ENCODE data around the gene SAMD1.

Gene SAMD1

GRCh38 chr19:14101003-14101545 lies 10.5 kb upstream of the SAMD1 start:
- DNase-seq (ENCODE audit: low read depth, low spot score), result no peak
- H3K36me3 ChIP-seq (ENCODE audit: insufficient read depth, low read length), result peaks cover 4% of the 10 kb centered on the region; the same call in 1 of the 2 replicates
- H3K9ac ChIP-seq (ENCODE audit: insufficient read length), result no peak overlapping the region
- H3K9me3 ChIP-seq (ENCODE audit: low read depth, low read length), result no peaks in the 10 kb centered on the region
- H3K4me3 ChIP-seq, result no peak overlapping the region
- H3K27ac ChIP-seq, result no peak overlapping the region
- TF ChIP-seq POLR2AphosphoS5 (IDR thresholded peaks at IDR 0.05; ENCODE audit: borderline replicate concordance, low read depth, low read length), result no peak
- TF ChIP-seq EZH2 (IDR thresholded peaks at IDR 0.05), result no peak
- no peak for TF ChIP-seq FOXP2 (optimal IDR thresholded peaks at IDR 0.05; ENCODE audit: control extremely low read depth, extremely low read length, insufficient read depth)

DNA sequence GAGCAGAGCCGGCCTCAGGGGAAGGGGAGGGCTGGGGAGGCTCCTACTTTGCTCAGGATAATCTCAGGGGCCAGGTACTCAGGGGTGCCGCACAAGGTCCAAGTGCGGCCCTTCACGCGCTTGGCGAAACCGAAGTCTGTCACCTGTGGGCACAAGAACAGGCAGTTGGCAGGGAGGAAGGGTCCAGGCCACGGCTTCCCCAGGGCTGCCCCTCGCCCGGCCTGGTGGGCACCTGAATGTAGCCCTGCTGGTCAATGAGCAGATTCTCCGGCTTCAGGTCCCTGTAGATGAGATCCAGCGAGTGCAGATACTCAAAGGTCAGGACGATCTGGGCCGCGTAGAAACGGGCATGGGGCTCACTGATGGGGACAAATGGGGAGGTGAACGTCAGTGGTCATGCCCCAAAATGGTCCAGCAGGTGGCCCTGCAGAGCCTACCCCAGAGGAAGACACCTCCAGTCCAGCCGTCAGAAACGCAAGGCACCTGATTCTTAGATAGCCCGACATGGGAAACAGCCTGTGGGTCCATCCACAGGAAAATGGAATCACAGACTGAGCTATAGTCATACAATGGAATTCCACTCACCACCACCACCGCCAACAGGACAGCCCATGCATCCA lies 7.1 kb upstream of the SAMD1 start:
- Histone ChIP-seq H3K9ac (ENCODE audit: insufficient read length) (no peak overlapping the region), H3K36me3 (ENCODE audit: insufficient read depth, low read length) (peaks cover 6% of the 10 kb centered on the region; the same call in 1 of the 2 replicates), H3K9me3 (ENCODE audit: low read depth, low read length) (0 out of 2 replicates have a peak, but pooled peaks cover 5% of the 10 kb centered on the region), H3K4me3 (no peak overlapping the region), H3K27ac (no peak overlapping the region)
- DNase-seq (ENCODE audit: low read depth, low spot score), result no peak
- TF ChIP-seq FOXP2 (optimal IDR thresholded peaks at IDR 0.05; ENCODE audit: control extremely low read depth, extremely low read length, insufficient read depth) (no peak), POLR2AphosphoS5 (IDR thresholded peaks at IDR 0.05; ENCODE audit: borderline replicate concordance, low read depth, low read length) (no peak), EZH2 (IDR thresholded peaks at IDR 0.05) (no peak)

DNA sequence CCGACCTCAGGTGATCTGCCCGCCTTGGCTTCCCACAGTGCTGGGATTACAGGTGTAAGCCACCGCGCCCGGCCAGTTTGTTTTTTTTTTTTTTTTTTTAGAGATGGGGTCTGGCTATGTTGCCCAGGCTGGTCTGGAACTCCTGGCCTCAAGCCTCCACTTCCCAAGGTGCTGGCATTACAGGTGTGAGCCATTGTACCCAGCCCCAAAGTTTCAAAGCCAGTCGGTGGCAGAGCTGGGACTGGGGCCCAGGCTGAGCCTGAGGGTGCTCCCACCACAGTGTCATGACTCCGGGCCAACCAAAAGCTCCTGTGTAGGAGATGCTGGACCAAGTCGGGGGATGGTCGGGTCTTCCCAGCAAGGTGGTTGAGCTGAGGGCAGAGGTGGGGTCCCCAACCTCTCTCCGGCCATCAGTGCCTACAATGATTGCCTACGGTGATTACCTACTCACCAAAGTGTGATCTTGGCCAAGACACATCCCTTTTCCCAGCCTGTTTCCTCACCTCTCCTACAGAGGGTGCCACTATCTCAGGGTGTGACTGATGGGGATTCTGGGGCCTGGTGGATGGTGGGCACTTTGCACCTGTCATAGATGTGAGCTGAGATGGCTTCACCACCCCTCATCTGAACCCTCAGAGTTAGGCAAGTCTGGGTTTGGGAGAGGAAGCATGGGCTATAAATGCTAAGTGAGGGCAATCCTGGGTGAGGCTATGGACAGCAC lies 5.9 kb upstream of the SAMD1 start:
- H3K36me3 ChIP-seq (ENCODE audit: insufficient read depth, low read length), result peaks cover 2% of the 10 kb centered on the region; the same call in 1 of the 2 replicates
- H3K9ac ChIP-seq (ENCODE audit: insufficient read length), result no peak overlapping the region
- no peak overlapping the region for H3K4me3 ChIP-seq
- H3K9me3 ChIP-seq (ENCODE audit: low read depth, low read length), result 0 out of 2 replicates have a peak, but pooled peaks cover 5% of the 10 kb centered on the region
- H3K27ac ChIP-seq, result no peak overlapping the region
- DNase-seq (ENCODE audit: low read depth, low spot score), result no peak
- no peak for TF ChIP-seq POLR2AphosphoS5 (IDR thresholded peaks at IDR 0.05; ENCODE audit: borderline replicate concordance, low read depth, low read length)
- no peak for TF ChIP-seq EZH2 (IDR thresholded peaks at IDR 0.05)
- no peak for TF ChIP-seq FOXP2 (optimal IDR thresholded peaks at IDR 0.05; ENCODE audit: control extremely low read depth, extremely low read length, insufficient read depth)

GRCh38 chr19:14094854-14095253 lies 4.3 kb upstream of the SAMD1 start:
- H3K9ac ChIP-seq (ENCODE audit: insufficient read length), result no peak overlapping the region
- H3K27ac ChIP-seq, result no peak overlapping the region
- TF ChIP-seq FOXP2 (optimal IDR thresholded peaks at IDR 0.05; ENCODE audit: control extremely low read depth, extremely low read length, insufficient read depth) (no peak), POLR2AphosphoS5 (IDR thresholded peaks at IDR 0.05; ENCODE audit: borderline replicate concordance, low read depth, low read length) (no peak), EZH2 (IDR thresholded peaks at IDR 0.05) (no peak)
- 0 out of 2 replicates have a peak, but pooled peaks cover 2% of the 10 kb centered on the region for H3K36me3 ChIP-seq (ENCODE audit: insufficient read depth, low read length)
- 0 out of 2 replicates have a peak, but pooled peaks cover 5% of the 10 kb centered on the region for H3K9me3 ChIP-seq (ENCODE audit: low read depth, low read length)
- no peak overlapping the region for H3K4me3 ChIP-seq
- no peak for DNase-seq (ENCODE audit: low read depth, low spot score)

DNA sequence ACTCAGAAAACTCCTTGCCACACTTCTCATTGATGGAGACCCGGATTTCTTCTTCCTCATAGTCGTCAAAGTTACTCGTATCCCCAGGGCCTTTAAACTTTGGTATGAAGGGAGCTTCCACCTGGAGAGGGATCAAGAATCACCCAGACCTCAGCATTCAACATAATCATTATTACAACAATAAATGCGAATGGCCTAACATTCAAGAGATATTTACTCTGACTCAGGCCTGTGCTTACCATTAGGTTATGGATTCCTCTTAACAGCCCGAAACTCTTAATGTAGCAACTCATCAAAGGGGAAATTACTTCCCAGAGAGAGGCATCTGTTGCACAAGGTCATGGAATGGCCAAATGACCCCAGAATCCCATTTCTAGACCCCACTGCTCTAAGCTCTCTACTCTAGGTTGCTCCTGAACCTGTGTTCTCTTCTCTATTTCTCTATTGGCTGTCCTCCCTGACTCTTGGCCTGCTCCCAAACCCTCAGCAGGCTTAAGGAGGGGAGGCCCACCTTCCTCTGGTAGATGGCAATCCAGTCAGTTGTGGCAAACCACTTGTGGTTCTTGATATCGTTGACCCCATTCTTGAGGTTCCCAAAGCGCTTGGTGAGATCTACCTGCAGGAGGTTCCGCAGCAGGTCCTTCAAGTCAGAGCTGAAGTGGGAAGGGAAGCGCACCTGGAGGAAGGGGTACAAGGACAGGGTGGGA lies 2.7 kb upstream of the SAMD1 start:
- DNase-seq (ENCODE audit: low read depth, low spot score), result no peak

GRCh38 chr19:14091813-14092462 lies 1.4 kb upstream of the SAMD1 start:
- Histone ChIP-seq H3K9ac (ENCODE audit: insufficient read length) (peak overlapping the region; percentile 69), H3K27ac (peak overlapping the region; percentile 74), H3K4me3 (peak overlapping the region; percentile 82), H3K36me3 (ENCODE audit: insufficient read depth, low read length) (peaks cover 22% of the 10 kb centered on the region), H3K9me3 (ENCODE audit: low read depth, low read length) (0 out of 2 replicates have a peak, but pooled peaks cover 5% of the 10 kb centered on the region)
- no peak for DNase-seq (ENCODE audit: low read depth, low spot score)
- no peak for TF ChIP-seq POLR2AphosphoS5 (IDR thresholded peaks at IDR 0.05; ENCODE audit: borderline replicate concordance, low read depth, low read length)
- no peak for TF ChIP-seq FOXP2 (optimal IDR thresholded peaks at IDR 0.05; ENCODE audit: control extremely low read depth, extremely low read length, insufficient read depth)
- no peak for TF ChIP-seq EZH2 (IDR thresholded peaks at IDR 0.05)

More for the DNA sequence above, 2.7 kb upstream of the SAMD1 start:
- Histone ChIP-seq H3K27ac (no peak overlapping the region), H3K4me3 (no peak overlapping the region), H3K9me3 (ENCODE audit: low read depth, low read length) (0 out of 2 replicates have a peak, but pooled peaks cover 5% of the 10 kb centered on the region), H3K36me3 (ENCODE audit: insufficient read depth, low read length) (peaks cover 13% of the 10 kb centered on the region), H3K9ac (ENCODE audit: insufficient read length) (no peak overlapping the region)
- TF ChIP-seq POLR2AphosphoS5 (IDR thresholded peaks at IDR 0.05; ENCODE audit: borderline replicate concordance, low read depth, low read length), result no peak
- TF ChIP-seq EZH2 (IDR thresholded peaks at IDR 0.05), result no peak
- no peak for TF ChIP-seq FOXP2 (optimal IDR thresholded peaks at IDR 0.05; ENCODE audit: control extremely low read depth, extremely low read length, insufficient read depth)

DNA sequence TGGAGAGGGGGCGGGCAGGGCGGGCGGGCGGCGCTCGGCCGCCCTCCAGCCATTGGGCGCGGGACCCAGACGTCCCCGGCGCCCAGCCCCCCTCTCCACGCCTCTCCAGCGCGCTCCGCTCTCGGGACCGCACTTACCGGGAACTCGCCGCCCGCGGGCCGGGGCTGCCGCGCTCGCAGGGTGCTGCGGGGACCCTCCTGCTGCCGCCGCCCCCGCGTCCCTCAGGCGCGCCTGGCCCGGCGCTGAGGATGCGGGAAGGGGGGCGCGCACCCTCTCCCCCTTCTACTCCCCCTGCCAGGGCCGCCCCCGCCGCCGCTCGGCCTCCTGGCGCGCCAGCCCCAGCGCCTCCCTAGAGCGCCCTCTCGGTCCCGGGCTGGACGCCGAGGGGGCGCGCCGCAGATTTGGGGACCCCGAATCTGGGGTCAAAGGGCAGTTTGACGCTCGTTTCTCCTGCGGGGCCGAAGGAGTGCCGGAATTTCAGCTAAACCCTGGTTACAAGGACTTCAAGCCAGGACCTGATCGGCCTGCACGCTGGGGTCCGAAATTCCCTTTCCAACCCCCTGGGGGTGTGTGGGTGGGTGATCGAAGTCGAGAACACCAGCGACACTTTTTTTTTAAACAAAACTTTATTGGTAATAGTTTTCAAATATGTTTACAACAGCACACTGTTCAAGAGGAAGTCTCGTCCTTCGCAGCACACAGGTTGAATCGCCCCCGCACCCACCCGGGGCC lies 696 bp upstream of the SAMD1 start:
- H3K4me3 ChIP-seq, result peak overlapping the region; percentile 82
- DNase-seq (ENCODE audit: low read depth, low spot score), result no peak
- H3K27ac ChIP-seq, result peak overlapping the region; percentile 74
- peaks cover 22% of the 10 kb centered on the region for H3K36me3 ChIP-seq (ENCODE audit: insufficient read depth, low read length)
- TF ChIP-seq POLR2AphosphoS5 (IDR thresholded peaks at IDR 0.05; ENCODE audit: borderline replicate concordance, low read depth, low read length), result peak; percentile 5; the same call in 1 of the 2 replicates
- TF ChIP-seq EZH2 (IDR thresholded peaks at IDR 0.05), result no peak
- peak overlapping the region; percentile 69 for H3K9ac ChIP-seq (ENCODE audit: insufficient read length)
- H3K9me3 ChIP-seq (ENCODE audit: low read depth, low read length), result 0 out of 2 replicates have a peak, but pooled peaks cover 5% of the 10 kb centered on the region
